AG09319 (cell line): ENCODE data around the gene EGFL7.

Experiments used
- DNase-seq: peaks from one replicate; pipeline ENCODE4 v3.0.0-alpha.2; 2010; ENCODE audit warnings: low read depth; ENCODE audit errors: extremely low read depth
- CTCF ChIP-seq: IDR thresholded peaks from 2 replicates; pipeline ENCODE4 v1.5.1; 2011; ENCODE audit warnings: low read depth, mild to moderate bottlenecking, inconsistent platforms, low read length, moderate library complexity

Gene EGFL7

GRCh38 chr9:136671646-136672430 lies 9.1 kb downstream of the EGFL7 start:
- TF ChIP-seq CTCF: peak; percentile 84
- DNase-seq: no peak

GRCh38 chr9:136672431-136673087 lies 9.8 kb downstream of the EGFL7 start:
- TF ChIP-seq CTCF: no peak

GRCh38 chr9:136673088-136673974 lies 10.6 kb downstream of the EGFL7 start:
- TF ChIP-seq CTCF: no peak
- DNase-seq: no peak

More at GRCh38 chr9:136672431-136673087, 9.8 kb downstream of the EGFL7 start:
- no peak for DNase-seq

- no peak for DNase-seq
- TF ChIP-seq CTCF: no peak
Observed at GRCh38 chr9:136673975-136674785, 11.5 kb downstream of the EGFL7 start.

GRCh38 chr9:136674786-136675349 lies 12.2 kb downstream of the EGFL7 start:
- no peak for TF ChIP-seq CTCF
- DNase-seq: no peak

GRCh38 chr9:136675477-136676296 lies 13.0 kb downstream of the EGFL7 start:
- no peak for TF ChIP-seq CTCF

More at GRCh38 chr9:136675477-136676296, 13.0 kb downstream of the EGFL7 start:
- no peak for DNase-seq
